Vagina (tissue), 2 donors: ENCODE measurements around the gene RALBP1.

Source experiments
- CTCF ChIP-seq, 3 experiments: fragments of 450-650 bp in 2 of 3; fragments of 200-600 bp in 1 of 3; sonication (generic) in 1 of 3; IDR thresholded peaks; one replicate each; pipeline ENCODE4 v1.5.1; 2017 to 2019; ENCODE audit warnings: antibody characterized with exemption in 3 of 3, mild to moderate bottlenecking in 2 of 3, moderate library complexity in 2 of 3
- POLR2A ChIP-seq, 2 donors: fragments of 450-650 bp; IDR thresholded peaks; one replicate each; pipeline ENCODE4 v1.6.1; 2017; ENCODE audit warnings: antibody characterized with exemption in 2 of 2, mild to moderate bottlenecking in 2 of 2, moderate library complexity in 2 of 2
- POLR2AphosphoS5 ChIP-seq, 2 donors: sonication (generic); formaldehyde crosslinking; IDR thresholded peaks; one replicate each; pipeline ENCODE4 v1.9.0; 2017; ENCODE audit warnings: antibody characterized with exemption in 2 of 2, mild to moderate bottlenecking in 2 of 2, low read depth in 1 of 2; ENCODE audit not compliant: insufficient read depth in 1 of 2

GRCh38 chr18:9483526-9483925 is 8.2 kb downstream of the RALBP1 start:
- TF ChIP-seq CTCF (IDR thresholded peaks at IDR 0.05) (no peak), POLR2A (IDR thresholded peaks at IDR 0.05) (no peak), POLR2AphosphoS5 (IDR thresholded peaks at IDR 0.05; ENCODE audit: insufficient read depth in 1 of 2, low read depth in 1 of 2) (no peak)
